Measurements from ENCODE around the gene MCL1. TPM values are rescaled to one million over a fixed set of nuclear protein-coding genes. Genes with fewer than 3 reads are reported as not detected.
A peak's percentile ranks its signal among the peaks of the same experiment; 100 is the strongest.
"Not testable (repeated sequence)": the region's sequence is repeated elsewhere in the genome, so short reads cannot be mapped to it uniquely, and the experiment has no call there.

MCL1 gene
- polyA plus RNA-seq, 3 donors, result 165 to 212 (median 189) TPM

- no peak for DNase-seq (ENCODE audit: extremely low read depth in 1 of 11, low read depth in 9 of 11, low spot score in 4 of 11)
These were observed 32.6 kb upstream of the MCL1 start for GRCh38 chr1:150612014-150612345.

GRCh38 chr1:150610576-150610975 lies 31.2 kb upstream of the MCL1 start:
- no peak for DNase-seq (ENCODE audit: extremely low read depth in 1 of 11, low read depth in 9 of 11, low spot score in 4 of 11)

GRCh38 chr1:150609732-150610131 lies 30.3 kb upstream of the MCL1 start:
- no peak for DNase-seq (ENCODE audit: extremely low read depth in 1 of 11, low read depth in 9 of 11, low spot score in 4 of 11)

- no peak for DNase-seq (ENCODE audit: extremely low read depth in 1 of 11, low read depth in 9 of 11, low spot score in 4 of 11)
These were observed 27.2 kb upstream of the MCL1 start for GRCh38 chr1:150606463-150607142.

- not testable (repeated sequence) for DNase-seq (ENCODE audit: extremely low read depth in 1 of 11, low read depth in 9 of 11, low spot score in 4 of 11)
These were observed 26.0 kb upstream of the MCL1 start for GRCh38 chr1:150605451-150605731.

- no peak for DNase-seq (ENCODE audit: extremely low read depth in 1 of 11, low read depth in 9 of 11, low spot score in 4 of 11)
These were observed 24.8 kb upstream of the MCL1 start for GRCh38 chr1:150604226-150604588.

GRCh38 chr1:150603711-150604110 lies 24.3 kb upstream of the MCL1 start:
- DNase-seq (ENCODE audit: extremely low read depth in 1 of 11, low read depth in 9 of 11, low spot score in 4 of 11), result no peak

GRCh38 chr1:150602372-150602771 lies 23.0 kb upstream of the MCL1 start:
- not testable (repeated sequence) for DNase-seq (ENCODE audit: extremely low read depth in 1 of 11, low read depth in 9 of 11, low spot score in 4 of 11)

GRCh38 chr1:150601540-150601939 lies 22.1 kb upstream of the MCL1 start:
- no peak for DNase-seq (ENCODE audit: extremely low read depth in 1 of 11, low read depth in 9 of 11, low spot score in 4 of 11)

- not testable (repeated sequence) for DNase-seq (ENCODE audit: extremely low read depth in 1 of 11, low read depth in 9 of 11, low spot score in 4 of 11)
These were observed 18.9 kb upstream of the MCL1 start for GRCh38 chr1:150598346-150598745.

GRCh38 chr1:150596976-150597375 lies 17.6 kb upstream of the MCL1 start:
- no peak for DNase-seq (ENCODE audit: extremely low read depth in 1 of 11, low read depth in 9 of 11, low spot score in 4 of 11)

- DNase-seq (ENCODE audit: extremely low read depth in 1 of 11, low read depth in 9 of 11, low spot score in 4 of 11), result no peak
These were observed 16.9 kb upstream of the MCL1 start for GRCh38 chr1:150596095-150596892.

GRCh38 chr1:150582371-150582770 lies 3.0 kb upstream of the MCL1 start:
- DNase-seq (ENCODE audit: extremely low read depth in 1 of 11, low read depth in 9 of 11, low spot score in 4 of 11), result no peak

- not testable (repeated sequence) for DNase-seq (ENCODE audit: extremely low read depth in 1 of 11, low read depth in 9 of 11, low spot score in 4 of 11)
These were observed 2.6 kb upstream of the MCL1 start for GRCh38 chr1:150581962-150582361.

- not testable (repeated sequence) for DNase-seq (ENCODE audit: extremely low read depth in 1 of 11, low read depth in 9 of 11, low spot score in 4 of 11)
These were observed 2.0 kb upstream of the MCL1 start for GRCh38 chr1:150581437-150581836.

- not testable (repeated sequence) for DNase-seq (ENCODE audit: extremely low read depth in 1 of 11, low read depth in 9 of 11, low spot score in 4 of 11)
These were observed 1.6 kb upstream of the MCL1 start for GRCh38 chr1:150580966-150581365.

- no peak for DNase-seq (ENCODE audit: extremely low read depth in 1 of 11, low read depth in 9 of 11, low spot score in 4 of 11)
These were observed 684 bp upstream of the MCL1 start for GRCh38 chr1:150579945-150580642.

GRCh38 chr1:150578272-150579109 lies 919 bp downstream of the MCL1 start:
- peak in 7 of 11 donors; percentile 40 to 74 (median 62) for DNase-seq (ENCODE audit: extremely low read depth in 1 of 11, low read depth in 9 of 11, low spot score in 4 of 11)

GRCh38 chr1:150577557-150578271 lies 1.7 kb downstream of the MCL1 start:
- DNase-seq (ENCODE audit: extremely low read depth in 1 of 11, low read depth in 9 of 11, low spot score in 4 of 11), result no peak
